Lower lobe of right lung (tissue), 2 donors: ENCODE data around the gene SEMA7A. TPM values are rescaled to one million over a fixed set of nuclear protein-coding genes. Genes with fewer than 3 reads are reported as not detected.

Source experiments
- ATAC-seq, 2 donors: fragments of 200-7000 bp; cut with Tn5 transposase; one replicate each; pipeline ENCODE4 v1.9.1; 2020 to 2022; ENCODE audit warnings: mild to moderate bottlenecking in 2 of 2, moderate library complexity in 2 of 2
- DNase-seq: peaks from one replicate; pipeline ENCODE4 v3.0.0-alpha.2; 2020
- H3K27ac ChIP-seq: fragments of 200-600 bp; one replicate; pipeline ENCODE4 v1.8.0; 2022
- H3K27me3 ChIP-seq: fragments of 200-600 bp; one replicate; pipeline ENCODE4 v1.8.0; 2022; ENCODE audit warnings: low read depth
- H3K36me3 ChIP-seq: fragments of 200-600 bp; one replicate; pipeline ENCODE4 v1.8.0; 2022; ENCODE audit warnings: mild to moderate bottlenecking
- H3K4me1 ChIP-seq: fragments of 200-600 bp; one replicate; pipeline ENCODE4 v1.8.0; 2022
- H3K4me3 ChIP-seq: fragments of 200-600 bp; one replicate; pipeline ENCODE4 v1.8.0; 2022; ENCODE audit warnings: mild to moderate bottlenecking
- H3K9me3 ChIP-seq: fragments of 200-600 bp; one replicate; pipeline ENCODE4 v1.8.0; 2022
- CTCF ChIP-seq: fragments of 200-600 bp; IDR thresholded peaks from one replicate; pipeline ENCODE4 v1.8.0; 2022; ENCODE audit warnings: antibody characterized with exemption, mild to moderate bottlenecking
- intact Hi-C: fragments of 100-400 bp; cut with DNase I; formaldehyde crosslinking; loops from one replicate; pipeline ENCODE4 v1.11.0; 2022
- total RNA-seq: library from RNA; stranded (reverse); fragmentation: NEBNext Ultra II Directional; extraction: Animal tissue kit (Norgen Biotek cat#: 25700); gene quantifications from one replicate; pipeline ENCODE4 v1.2.1, GENCODE V29; 2021
- donor health status: DM: no; HTN: yes; CAD: no; lungs with severe emphysema.

The SEMA7A gene
- total RNA-seq, 1 donor from 2014 or later = 4.6 TPM

- H3K4me1 ChIP-seq = peaks cover 17% of the 10 kb centered on the region
- intact Hi-C loops = no loop called here
- no peaks in the 10 kb centered on the region for H3K9me3 ChIP-seq
- no peaks in the 10 kb centered on the region for H3K36me3 ChIP-seq
- H3K27ac ChIP-seq = no peak overlapping the region
- no peak for TF ChIP-seq CTCF
- H3K4me3 ChIP-seq = no peak overlapping the region
- H3K27me3 ChIP-seq = peaks cover 5% of the 10 kb centered on the region
- DNase-seq (no peak), ATAC-seq (no peak)
These were observed 57.5 kb downstream of the SEMA7A start for GRCh38 chr15:74376226-74376625.

DNA sequence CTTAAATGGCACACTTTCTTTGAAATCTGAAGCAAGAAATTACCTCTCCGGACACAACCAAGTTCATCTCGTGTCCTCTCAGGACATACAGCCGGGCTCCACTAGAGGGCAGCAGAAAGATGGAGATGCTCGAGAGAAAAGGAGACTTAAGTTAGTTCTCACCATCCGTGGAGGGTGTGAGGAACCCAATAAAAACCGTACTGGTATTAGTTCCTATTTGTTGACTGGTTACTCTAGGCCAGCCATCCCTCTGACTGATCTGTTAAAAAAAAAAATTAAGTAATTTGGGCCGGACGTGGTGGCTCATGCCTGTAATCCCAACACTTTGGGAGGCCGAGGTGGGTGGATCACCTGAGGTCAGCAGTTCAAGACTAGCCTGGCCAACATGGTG, 58.5 kb downstream of the SEMA7A start:
- Histone ChIP-seq H3K9me3 (no peaks in the 10 kb centered on the region), H3K27me3 (peaks cover 5% of the 10 kb centered on the region), H3K36me3 (no peaks in the 10 kb centered on the region), H3K4me1 (peaks cover 17% of the 10 kb centered on the region), H3K27ac (no peak overlapping the region), H3K4me3 (no peak overlapping the region)
- peak; percentile 74 to 75 for ATAC-seq
- intact Hi-C loops = no loop called here
- peak; percentile 85 for DNase-seq
- peak; percentile 89 for TF ChIP-seq CTCF

- peaks cover 17% of the 10 kb centered on the region for H3K4me1 ChIP-seq
- peak in 1 of 2 donors; percentile 0 for ATAC-seq
- no peak for DNase-seq
- H3K36me3 ChIP-seq = no peaks in the 10 kb centered on the region
- TF ChIP-seq CTCF = no peak
- no peaks in the 10 kb centered on the region for H3K9me3 ChIP-seq
- peaks cover 5% of the 10 kb centered on the region for H3K27me3 ChIP-seq
- intact Hi-C loops = no loop called here
- peak overlapping the region; percentile 67 for H3K4me3 ChIP-seq
- H3K27ac ChIP-seq = no peak overlapping the region
These were observed 59.0 kb downstream of the SEMA7A start for GRCh38 chr15:74374648-74375302.

DNA sequence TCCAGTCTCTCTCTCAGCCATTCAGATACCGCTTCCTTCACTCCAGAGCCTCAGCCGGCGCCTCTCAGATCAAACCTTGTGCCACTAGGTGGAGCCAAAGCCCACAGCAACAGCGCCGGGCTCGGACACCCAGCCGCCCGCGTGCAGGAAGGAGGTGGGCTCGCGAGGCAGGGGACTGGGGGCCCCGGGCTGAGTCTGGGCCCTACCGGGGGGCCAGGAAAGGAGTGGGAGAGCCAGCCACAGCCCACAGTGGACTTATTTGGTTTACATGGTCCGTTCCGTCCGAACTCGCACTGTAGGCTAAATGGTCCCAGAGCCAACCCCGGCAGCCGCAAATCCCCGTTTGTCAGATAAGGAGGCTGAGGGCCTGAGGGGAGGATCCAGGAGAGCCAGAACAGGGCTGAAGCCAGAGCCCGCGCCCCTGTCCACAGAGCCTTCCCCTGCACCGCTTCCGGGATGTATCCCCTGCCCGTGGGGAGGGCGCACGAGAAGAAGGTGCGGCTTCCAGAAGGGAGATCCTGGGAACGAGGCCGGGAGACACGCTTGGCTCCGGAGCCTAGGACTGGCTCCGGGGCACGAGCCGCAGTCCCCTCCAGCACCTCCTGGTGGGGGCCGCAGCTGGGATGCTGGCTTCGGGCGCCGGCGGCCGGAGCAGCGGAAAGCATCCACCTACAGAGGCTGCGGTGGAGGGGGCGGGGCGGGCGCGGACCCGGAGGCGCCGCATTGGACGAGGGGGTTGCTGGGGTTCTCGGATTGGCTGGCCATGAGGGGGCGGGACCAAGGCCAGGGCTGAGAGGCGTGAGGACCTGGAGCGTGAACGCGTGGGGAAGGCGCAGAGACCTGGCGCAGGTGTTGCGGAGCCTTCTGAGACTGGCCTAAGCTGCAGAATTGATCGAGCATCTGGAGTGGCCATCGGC, 59.8 kb downstream of the SEMA7A start:
- peak overlapping the region; percentile 1 for H3K27ac ChIP-seq
- DNase-seq (peak; percentile 95), ATAC-seq (peak; percentile 98 to 100)
- no peaks in the 10 kb centered on the region for H3K9me3 ChIP-seq
- intact Hi-C loops = no loop called here
- no peaks in the 10 kb centered on the region for H3K36me3 ChIP-seq
- peak overlapping the region; percentile 67 for H3K4me3 ChIP-seq
- H3K4me1 ChIP-seq = peaks cover 17% of the 10 kb centered on the region
- peak; percentile 88 for TF ChIP-seq CTCF
- H3K27me3 ChIP-seq = peaks cover 5% of the 10 kb centered on the region

DNA sequence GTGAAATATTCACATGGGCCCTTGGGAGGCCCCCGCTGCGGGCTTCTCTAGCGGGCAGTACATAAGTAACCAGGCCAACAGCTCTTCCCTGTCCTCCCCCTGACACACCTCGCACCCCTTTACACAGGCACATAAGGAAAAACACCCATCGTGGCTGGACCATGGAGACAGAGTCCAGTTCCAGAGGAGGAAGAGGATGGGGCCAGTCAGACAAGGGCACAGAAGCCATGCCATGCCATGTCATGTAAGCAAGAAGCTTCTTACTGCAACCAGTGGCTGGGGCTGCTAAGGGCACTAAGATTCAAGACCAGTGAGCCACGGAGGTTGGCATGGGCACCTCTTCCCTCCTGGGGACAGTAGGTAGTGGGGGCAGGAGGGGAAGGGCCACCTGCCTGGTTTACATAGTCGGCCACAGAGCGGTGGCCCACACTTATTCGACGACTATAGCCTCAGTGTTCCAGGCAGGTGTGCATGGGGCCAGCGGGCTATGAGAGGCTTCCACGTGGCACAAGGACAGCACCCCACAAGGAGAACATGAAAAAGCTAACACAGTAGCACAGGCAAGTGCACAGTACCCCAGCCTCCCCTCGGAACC, 60.6 kb downstream of the SEMA7A start:
- peaks cover 5% of the 10 kb centered on the region for H3K27me3 ChIP-seq
- no peak for DNase-seq
- peaks cover 17% of the 10 kb centered on the region for H3K4me1 ChIP-seq
- H3K36me3 ChIP-seq = no peaks in the 10 kb centered on the region
- no peak overlapping the region for H3K27ac ChIP-seq
- TF ChIP-seq CTCF = no peak
- ATAC-seq = no peak
- intact Hi-C loops = no loop called here
- no peaks in the 10 kb centered on the region for H3K9me3 ChIP-seq
- no peak overlapping the region for H3K4me3 ChIP-seq
